NCI-H524 (cell line): Measurements from ENCODE around the gene BPIFA2.
"Not testable (repeated sequence)": the region's sequence is repeated elsewhere in the genome, so short reads cannot be mapped to it uniquely, and the experiment has no call there.

Experiments
- DNase-seq, 2 experiments: peaks; one replicate each; lab custom pipeline; 2025; lab: John Stamatoyannopoulos, UW

BPIFA2 gene, protein sequence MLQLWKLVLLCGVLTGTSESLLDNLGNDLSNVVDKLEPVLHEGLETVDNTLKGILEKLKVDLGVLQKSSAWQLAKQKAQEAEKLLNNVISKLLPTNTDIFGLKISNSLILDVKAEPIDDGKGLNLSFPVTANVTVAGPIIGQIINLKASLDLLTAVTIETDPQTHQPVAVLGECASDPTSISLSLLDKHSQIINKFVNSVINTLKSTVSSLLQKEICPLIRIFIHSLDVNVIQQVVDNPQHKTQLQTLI

DNA sequence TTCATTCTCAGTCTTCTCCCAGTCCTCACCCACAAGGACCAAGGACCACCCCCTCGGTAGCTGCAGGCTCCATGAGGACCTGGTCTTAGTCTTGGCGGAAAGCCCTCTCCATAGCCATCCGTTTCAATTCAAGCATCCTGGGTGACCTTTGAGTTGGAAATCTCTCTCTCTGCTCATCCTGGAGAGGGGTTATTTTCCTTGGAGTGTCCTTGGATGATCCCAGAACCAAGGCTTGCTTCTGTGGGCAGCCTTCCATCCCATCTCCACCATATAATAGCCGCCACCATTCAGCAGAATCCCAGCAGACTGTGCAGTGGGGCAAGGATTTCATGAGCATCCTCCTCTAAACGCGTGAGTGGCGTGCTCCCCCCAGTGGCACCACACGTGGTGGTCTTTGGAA lies at the start of gene BPIFA2:
Gene BPIFA2, plus strand, starts transcription at position 301 of the 400 bp plus-strand sequence. CDS start 987 bp downstream, outside the sequence.
- DNase-seq = no peak

DNA sequence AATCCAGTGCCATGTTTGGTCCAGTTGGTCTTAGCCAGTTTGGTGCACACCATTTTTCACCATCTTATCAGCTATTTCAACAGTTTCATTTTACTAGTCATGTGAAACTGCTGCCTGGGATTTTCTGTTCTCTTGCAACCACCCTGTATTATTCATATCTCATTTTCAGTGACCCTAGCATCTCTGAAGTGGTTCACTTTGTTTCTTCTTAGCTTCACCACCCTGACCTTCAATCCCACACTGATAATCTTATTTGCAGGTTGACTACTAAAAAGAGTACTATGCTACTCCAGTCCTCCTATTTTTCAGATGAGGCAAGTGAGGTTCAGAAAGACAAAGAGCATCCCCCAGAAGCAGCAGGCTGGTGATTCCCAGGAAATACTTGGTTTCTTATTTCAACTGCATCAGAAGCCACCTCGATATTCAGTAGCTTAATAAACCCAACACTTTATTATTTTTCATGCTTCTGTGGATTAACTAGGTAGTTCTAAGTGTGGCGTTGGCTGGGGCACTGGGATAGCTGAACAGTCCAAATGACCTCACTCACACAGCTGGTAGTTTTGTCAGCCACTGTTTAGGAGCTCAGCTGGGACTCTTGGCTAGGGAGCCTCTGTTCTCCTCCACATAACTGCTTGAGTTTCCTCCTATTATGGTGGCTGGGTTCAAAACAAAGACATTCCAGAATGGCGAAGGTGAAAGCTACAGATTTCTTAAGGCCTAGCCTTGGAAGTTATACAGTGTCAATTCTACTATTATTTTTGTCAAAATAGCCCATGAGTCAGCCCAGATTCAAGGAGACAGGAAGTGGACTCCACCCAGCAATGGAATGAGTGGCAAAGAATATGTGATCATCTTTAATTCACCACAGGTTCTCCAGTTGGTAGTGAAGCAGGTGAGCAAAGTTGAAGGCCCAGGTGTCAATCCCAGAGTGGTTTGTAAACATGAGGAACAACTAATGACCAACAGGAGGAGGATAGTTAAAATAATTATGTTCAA lies 47.9 kb upstream of the BPIFA2 start:
- no peak for DNase-seq

DNA sequence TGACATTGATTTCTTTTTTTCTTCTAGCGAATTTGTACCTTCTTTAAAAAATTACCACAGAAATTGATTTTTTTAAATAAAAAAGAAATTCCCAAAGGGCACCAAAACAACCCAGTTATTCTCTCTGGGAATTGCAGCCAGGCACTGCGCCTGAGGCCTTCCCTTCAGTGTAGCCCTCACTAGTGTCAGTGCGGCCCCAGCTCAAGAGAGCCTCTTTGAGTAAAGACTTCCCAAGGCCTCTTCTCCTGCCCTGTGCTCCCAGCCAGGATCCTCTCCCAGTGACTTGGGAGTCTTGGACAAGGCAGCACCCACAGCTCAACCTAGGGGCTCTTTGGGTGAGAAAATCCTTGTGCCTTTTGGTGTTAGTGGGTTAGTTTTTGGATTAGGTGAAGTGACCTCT lies 47.0 kb upstream of the BPIFA2 start:
- no peak for DNase-seq

DNA sequence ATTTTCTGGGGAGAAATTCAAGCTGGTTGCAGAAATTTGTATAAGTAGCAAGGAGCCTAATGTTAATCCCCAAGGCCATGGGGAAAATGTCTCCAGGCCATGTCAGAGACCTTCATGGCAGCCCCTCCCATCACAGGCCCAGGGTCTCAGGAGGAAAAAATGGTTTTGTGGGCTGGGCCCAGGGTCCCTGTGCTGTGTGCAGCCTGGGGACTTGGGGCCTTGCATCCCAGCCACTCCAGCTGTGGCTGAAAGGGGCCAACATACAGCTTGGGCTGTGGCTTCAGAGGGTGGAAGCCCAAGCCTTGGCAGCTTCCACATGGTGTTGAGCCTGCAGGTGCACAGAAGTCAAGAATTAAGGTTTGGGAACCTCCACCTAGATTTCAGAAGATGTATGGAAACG lies 45.7 kb upstream of the BPIFA2 start:
- DNase-seq = not testable (repeated sequence)

DNA sequence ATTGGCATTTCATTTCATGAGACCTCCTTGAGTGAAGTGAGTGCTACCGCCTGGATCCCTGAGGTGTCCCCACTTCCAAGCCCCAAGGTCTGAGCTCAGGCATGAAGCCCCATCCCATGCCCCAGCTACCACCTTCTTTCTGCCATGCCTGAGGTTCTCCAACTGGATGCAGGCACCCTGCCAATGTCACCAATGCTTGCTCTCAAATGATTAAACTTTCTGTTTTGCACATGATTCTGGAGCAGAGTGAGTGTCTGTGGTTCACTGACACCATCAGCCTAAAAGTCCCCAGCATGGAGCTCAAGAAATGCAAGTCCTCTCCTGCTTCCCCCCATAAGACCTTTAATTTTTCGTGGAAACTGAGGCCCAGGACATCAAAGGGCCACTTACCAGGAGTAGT lies 43.7 kb upstream of the BPIFA2 start:
- no peak for DNase-seq

DNA sequence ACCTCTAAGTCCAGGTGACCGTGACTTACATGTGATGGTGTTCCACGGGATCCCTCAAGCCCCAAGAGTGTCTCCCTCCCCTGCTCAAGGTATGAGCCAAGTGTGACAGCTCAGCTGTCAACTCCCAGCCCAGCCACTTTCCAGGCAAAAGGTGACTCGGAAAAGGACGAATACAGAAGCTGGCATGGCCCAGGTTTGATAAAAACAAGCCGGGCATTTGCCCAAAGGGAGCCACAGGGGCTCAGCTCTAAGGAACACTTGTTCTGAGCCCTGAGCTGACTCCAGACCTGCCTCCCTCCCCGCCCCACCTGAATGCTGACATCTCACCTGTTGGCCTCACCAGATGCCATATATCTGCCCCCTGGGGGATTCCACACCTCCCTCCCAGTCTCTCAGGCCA lies 43.0 kb upstream of the BPIFA2 start:
- DNase-seq = no peak

DNA sequence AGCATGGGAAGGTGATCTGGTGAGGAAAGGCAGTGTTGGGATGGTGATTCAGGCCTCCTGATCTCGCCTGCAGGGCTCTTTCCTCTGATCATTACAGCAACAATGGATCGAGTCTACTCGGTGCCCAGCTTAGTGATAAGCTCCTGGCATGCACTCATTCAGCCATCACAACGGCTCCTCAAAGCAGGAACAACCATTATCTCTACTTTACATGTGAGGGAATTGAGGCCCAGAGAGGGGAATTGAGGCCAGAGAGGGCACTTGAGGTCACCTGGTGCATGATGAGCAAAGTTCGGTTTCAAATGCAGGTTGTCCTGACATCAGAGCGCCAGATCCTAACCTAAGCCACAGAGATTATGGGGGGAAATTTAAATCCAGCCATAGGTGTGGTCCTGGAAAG lies 42.0 kb upstream of the BPIFA2 start:
- no peak for DNase-seq

DNA sequence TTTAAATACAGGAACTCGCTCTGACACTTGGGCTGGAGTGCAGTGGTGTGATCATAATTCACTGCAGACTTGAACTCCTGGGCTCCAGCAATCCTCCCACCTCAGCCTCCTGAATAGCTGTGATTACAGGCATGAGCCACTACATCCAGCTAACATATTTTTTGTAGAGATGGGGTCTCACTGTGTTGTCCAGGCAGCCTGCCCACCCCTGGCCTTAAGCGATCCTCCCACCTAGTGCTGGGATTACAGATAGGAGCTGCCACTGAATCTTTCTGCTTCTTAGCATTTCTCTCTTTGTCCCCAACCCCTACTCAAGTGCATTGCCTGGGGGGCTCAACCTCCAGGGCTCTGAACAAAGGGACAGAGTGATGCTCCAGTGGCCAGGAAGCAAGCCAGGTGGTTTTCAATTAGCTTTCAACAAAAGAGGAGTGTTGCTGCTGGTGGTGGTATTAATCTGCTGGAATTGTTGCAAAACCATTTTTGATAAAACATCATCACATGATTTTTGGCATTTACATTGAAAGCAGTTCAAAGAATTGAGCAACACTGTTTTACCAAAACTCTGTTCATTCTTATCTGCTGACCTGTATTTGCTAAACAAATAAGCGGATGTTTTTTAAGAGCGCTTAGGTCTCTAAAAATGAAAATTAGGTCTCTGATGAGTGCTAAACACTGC lies 40.4 kb upstream of the BPIFA2 start:
- no peak for DNase-seq

DNA sequence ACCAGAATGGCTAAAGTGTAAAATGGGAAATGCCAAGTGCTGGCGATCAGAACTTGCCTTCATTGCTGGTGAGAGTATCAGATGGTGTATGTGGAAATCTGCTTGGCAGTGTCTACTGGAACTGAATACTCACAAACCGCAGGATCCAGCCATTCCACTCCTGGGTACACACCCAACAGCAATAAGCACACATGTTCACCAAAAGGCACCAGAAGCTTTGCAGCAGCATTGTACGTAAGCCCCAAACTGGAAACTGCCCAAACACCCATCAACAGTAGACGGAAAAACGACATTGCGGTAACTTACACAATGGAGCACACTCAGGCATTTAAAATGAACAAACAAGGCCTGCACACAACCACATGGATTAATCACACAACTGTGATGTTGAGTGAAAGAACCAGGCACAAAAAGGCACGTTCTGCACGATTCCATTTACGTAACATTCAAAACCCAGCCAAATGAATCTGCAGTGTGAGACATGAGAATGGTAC lies 37.3 kb upstream of the BPIFA2 start:
- no peak for DNase-seq

DNA sequence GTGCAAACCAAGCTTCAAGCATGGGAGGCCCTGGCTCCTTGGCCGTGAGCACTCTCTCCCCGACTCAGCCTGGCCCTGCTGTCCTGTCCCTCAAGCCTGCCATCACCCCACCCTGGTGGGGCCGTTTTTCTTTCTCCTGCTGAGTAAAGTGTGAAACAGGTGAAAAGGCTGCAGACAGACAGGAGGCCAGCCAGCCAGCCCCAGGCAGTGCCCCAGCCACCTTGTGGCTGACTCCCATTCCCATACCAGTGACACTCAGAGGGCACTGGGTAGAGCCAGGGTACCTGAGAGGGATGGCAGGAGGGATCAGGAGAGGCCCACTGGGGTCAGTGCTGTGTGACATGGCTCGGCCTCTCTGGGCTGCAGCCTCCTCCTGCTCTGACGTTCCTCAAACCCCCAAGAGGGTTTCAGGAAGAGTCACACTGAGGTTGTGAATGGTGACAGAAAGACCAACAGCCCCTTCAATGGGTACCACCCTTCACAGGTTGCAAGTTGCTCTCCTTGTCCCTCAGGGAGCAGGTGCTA lies 35.9 kb upstream of the BPIFA2 start:
- no peak for DNase-seq

DNA sequence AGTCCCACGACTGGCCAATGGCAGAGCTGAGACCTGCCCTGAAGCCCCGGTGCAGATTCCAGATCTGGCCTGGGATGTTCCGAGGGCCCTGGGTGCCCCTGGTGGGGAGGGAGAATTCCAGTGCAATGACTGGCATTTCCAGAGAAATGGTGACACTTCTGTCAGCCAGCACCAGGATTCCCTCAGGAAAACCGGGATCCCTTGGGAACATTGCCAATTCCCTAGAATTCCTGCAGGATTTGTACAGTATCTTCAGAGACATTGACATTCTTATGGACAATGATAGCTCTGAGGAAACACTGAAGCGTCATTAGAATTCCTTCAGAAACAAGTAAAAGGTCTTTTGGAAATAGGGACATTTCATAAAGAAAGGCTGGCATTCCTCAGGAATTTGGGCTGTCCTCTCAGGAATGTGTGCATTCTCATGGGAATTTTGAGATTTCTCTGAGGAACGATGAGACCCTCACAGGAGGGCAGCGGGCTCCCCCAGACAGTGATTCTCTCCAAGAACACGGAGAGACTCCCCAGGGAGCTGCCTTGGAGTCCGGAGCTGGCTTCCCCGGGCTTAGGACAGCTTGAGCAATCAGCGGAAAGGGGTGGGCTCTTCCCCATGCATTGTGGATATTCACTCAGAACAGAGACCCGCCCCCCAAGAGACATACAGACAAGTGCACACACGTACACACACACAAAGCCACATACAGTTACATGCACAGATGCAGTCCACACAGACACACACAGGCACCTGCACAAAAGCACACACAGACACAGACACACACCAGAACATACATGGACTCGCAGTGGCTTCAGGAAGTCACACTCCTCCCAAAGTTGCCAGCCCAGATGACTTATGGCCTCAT lies 35.2 kb upstream of the BPIFA2 start:
- DNase-seq = no peak

DNA sequence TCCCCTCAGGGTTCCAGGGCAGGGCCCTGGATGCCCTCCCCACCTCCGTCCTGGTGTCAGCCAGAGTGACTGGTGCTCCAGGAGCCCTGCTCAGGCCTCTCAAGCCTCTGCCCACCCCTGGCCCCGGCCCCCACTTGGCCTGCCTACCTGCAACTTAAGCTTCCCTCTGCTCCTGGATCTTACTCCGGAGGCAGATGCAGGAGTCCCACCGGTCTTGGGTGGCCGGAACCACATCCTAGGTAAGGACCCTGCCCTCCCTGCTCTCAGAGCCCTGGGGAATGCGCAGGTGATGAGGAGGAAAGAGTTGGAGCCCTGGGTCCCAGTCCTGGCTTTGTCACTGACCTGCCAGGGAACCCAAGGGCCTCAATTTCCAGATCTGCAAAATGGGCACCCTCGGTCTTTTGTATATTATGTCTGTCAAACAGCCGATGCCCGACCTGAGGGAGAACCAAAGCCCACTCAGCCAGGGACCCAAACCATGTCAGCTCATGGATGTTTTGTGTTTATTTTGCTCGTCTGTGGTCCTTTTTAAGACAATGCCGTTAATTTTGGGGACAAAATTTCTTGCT lies 34.5 kb upstream of the BPIFA2 start:
- DNase-seq = no peak

DNA sequence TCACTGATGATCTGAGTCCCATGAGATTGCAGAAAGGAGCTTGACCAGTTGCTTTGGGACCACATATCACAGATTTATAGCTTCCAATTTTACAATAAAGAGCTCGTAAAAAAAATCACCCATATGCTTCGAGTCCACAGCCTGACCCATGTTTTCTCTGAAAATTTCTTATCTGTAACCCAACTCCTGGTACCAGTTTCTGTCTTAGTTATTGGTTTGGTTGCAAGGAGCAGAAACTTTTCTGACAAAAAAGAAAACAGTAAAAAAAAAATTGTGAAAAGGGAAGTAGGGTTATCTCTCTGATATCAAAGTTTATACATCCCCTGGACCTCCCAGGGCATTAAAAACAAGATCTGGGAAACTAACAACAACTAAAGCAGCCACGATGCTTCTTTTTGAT lies 30.8 kb upstream of the BPIFA2 start:
- no peak for DNase-seq

DNA sequence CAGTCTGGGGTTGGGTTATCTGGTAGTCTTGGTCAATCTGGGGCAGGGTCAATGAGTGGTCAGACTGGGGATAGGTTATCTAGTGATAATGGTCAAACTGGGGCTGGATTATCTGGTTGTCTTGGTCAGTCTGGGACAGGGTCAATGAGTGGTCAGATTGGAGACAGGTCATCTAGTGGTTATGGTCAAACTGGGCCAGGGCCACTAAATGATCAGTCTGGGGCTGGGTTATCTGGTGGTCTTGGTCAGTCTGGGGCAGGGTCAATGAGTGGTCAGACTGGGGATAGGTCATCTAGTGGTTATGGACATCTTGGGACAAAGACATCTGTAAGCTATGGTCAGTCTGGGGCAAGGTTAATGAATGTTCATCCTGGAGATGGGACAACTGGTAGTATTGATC lies 28.5 kb upstream of the BPIFA2 start:
- DNase-seq = no peak

DNA sequence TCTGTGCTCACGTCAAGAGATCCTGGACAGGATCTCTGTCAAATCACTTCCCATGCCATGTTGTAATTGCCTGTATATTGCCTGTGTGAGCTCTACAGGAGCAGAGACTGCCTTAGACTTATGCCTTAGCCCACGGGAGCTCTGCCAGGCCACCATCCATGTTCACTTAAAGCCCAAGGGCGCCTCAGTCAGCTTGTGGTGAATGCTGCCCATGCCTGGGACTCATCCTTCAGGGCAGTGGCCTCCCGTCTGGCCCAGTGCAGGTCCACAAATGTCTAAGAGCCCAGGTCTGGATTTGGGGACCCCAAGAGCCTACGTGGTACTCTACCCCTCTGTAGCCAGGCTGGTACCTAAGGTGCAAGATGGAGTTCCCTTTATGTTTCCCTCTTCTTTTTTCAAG lies 22.4 kb upstream of the BPIFA2 start:
- DNase-seq = no peak

DNA sequence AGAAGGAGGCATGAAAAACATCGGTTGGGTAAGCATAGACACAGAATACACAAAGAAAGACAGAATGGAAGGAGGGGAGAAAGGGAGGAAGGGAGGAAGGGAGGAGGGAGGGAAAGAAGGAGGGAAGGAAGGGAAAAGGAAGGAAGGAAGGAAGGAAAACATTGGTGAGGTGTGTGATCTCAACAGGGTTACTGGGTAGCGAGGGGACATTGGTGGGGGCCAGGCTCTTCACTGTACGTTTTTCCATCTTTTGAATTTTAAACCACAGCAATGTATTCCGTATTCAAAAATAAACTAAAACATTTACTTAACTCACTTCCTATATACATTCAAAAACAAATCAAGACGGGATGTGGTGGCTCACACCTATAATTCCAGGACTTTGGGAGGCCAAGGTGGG lies 20.7 kb upstream of the BPIFA2 start:
- no peak for DNase-seq

DNA sequence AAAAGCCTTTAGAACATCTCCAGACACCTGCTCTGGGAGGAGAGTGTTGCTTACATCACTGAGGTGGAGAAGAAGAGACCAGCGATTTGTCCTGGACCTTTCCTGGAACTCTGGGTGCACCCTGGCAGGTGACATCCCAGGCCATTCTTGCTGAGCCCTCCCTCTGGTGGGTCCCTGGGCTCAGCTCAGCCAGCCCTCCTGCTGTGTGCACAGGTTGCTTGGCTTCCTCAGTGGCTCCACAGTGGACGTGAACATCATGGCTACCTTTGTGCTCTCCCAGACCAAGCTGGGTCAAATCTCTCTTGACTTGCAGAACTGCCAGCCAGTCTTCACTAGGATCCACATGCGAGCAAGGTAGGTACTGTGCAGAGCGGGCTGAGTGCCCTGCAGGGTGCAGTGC lies 19.9 kb upstream of the BPIFA2 start:
- no peak for DNase-seq

DNA sequence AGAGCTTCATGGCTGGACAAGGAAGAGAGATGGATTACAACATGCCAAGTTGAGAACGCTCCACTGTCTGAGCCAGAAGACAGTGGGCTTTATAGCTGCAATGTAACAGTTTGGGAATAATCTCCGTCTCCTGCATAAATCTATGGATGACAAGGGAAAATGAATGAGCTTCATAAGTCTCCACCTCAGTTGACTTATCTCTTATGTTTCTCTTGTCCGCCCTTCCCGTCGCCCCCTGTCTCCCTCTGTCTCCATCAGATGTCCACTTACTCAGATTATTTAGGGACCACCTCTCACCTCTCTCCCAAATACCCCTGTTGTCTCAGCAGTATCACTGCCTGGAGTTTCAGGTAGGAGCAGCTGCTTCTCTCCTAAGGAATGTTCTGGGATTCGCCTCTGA lies 13.7 kb upstream of the BPIFA2 start:
- no peak for DNase-seq

DNA sequence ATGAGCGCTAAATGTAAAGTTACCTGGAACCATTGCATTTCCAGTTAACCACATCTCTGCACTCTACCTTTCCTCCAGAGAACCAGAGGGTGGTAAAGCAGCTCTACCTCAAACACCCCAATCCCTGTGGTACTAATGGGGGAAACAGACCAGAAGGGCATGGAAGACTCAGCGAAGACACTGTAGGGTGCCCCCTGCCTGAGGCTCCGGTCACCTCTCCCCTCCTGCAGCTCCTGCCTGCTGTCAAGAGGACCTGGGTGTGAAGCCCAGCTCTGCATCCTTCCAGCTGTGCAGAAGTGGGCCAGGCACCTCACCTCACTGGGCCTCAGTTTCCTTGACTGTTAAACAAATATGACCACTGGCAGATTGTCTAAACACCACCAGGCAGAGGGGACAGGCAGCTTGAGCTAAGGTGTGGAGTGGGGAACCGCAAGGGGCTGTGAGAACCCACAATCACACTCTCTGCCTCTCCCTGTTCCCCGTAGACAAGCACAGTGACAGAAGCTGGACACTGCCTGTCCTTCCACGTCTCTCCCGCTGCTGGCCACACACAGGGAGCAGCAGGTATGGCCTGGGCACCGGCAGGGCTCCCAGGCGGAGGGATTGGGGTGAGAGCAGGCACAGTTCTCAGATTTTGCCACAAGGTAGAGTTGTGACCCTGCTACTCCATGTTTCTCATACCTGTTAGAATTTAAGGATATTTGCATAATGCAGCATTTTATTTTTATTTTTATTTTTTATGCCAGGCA lies 9.1 kb upstream of the BPIFA2 start:
- no peak for DNase-seq

DNA sequence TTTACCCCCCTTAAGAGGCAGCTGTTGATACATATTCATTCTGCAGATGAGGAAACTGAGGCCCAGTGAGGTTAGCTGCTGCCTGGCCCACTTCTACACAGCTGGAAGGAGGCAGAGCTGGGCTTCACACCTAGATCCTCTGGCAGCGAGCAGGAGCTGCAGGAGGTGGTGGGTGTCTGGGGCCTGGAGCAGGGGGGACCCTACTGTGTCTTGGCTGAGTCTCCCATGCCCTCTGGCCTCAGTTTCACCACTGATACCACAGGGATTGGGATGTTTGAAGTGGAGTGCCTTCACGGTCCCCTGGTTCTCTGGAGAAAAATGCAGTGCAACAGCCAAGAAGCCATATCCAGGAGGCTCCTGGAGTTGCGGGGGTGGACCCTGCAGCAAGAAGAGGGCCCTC lies 8.2 kb upstream of the BPIFA2 start:
- DNase-seq = no peak
